GM19468 (cell line): ENCODE results near the gene TFB2M.
"Not testable (repeated sequence)": the region's sequence is repeated elsewhere in the genome, so short reads cannot be mapped to it uniquely, and the experiment has no call there.

ENCODE experiments used
- ATAC-seq: cut with Tn5 transposase; IDR thresholded peaks from one replicate; pipeline ENCODE4 v1.9.1; 2021; ENCODE audit warnings: mild to moderate bottlenecking, moderate library complexity, moderate number of reproducible peaks; ENCODE audit not compliant: unreplicated experiment; ENCODE audit errors: extremely low read depth

The TFB2M gene

GRCh38 chr1:246566128-246566812, at the start of gene TFB2M, which contains the start of gene CNST:
Gene TFB2M (minus strand): TSS chr1:246566261. CDS start chr1:246566138, 123 bp downstream.
Gene CNST (plus strand): TSS chr1:246566456. CDS start chr1:246591563, 25,107 bp downstream.
- ATAC-seq: peak; percentile 95

- ATAC-seq: no peak
Observed at GRCh38 chr1:246613096-246613758, 47.2 kb upstream of the TFB2M start.

GRCh38 chr1:246609632-246610031, 43.6 kb upstream of the TFB2M start:
- no peak for ATAC-seq

- no peak for ATAC-seq
Observed at GRCh38 chr1:246608616-246609376, 42.7 kb upstream of the TFB2M start.

GRCh38 chr1:246607462-246607861, 41.4 kb upstream of the TFB2M start:
- ATAC-seq: no peak

GRCh38 chr1:246605231-246605630, 39.2 kb upstream of the TFB2M start:
- not testable (repeated sequence) for ATAC-seq

GRCh38 chr1:246602194-246602593, 36.1 kb upstream of the TFB2M start:
- ATAC-seq: no peak

GRCh38 chr1:246600579-246600978, 34.5 kb upstream of the TFB2M start:
- no peak for ATAC-seq

GRCh38 chr1:246599315-246599714, 33.3 kb upstream of the TFB2M start:
- ATAC-seq: no peak

GRCh38 chr1:246597971-246598370, 31.9 kb upstream of the TFB2M start:
- no peak for ATAC-seq

GRCh38 chr1:246597340-246597739, 31.3 kb upstream of the TFB2M start:
- no peak for ATAC-seq

GRCh38 chr1:246595146-246595545, 29.1 kb upstream of the TFB2M start:
- no peak for ATAC-seq

GRCh38 chr1:246592695-246593094, 26.6 kb upstream of the TFB2M start:
- ATAC-seq: no peak

- ATAC-seq: no peak
Observed at GRCh38 chr1:246591958-246592357, 25.9 kb upstream of the TFB2M start.

GRCh38 chr1:246591504-246591903, 25.4 kb upstream of the TFB2M start:
- ATAC-seq: peak; percentile 91

- ATAC-seq: no peak
Observed at GRCh38 chr1:246591047-246591446, 25.0 kb upstream of the TFB2M start.

GRCh38 chr1:246589919-246590318, 23.9 kb upstream of the TFB2M start:
- ATAC-seq: not testable (repeated sequence)

GRCh38 chr1:246588159-246588721, 22.2 kb upstream of the TFB2M start:
- no peak for ATAC-seq

- ATAC-seq: no peak
Observed at GRCh38 chr1:246587606-246588005, 21.5 kb upstream of the TFB2M start.

- ATAC-seq: no peak
Observed at GRCh38 chr1:246587032-246587431, 21.0 kb upstream of the TFB2M start.
